GM10266 (cell line): ENCODE measurements around the gene COL1A1.

Source experiments
- DNase-seq: peaks from one replicate; pipeline ENCODE4 v3.0.0; 2012; ENCODE audit errors: extremely low spot score
- TF ChIP-seq, protein P1 (sequence below): IDR thresholded peaks from 2 replicates; pipeline ENCODE4 v1.5.1; 2012; ENCODE audit warnings: mild to moderate bottlenecking, low read depth; ENCODE audit not compliant: control insufficient read depth, insufficient read depth; ENCODE audit errors: missing control alignments

COL1A1 gene

GRCh38 chr17:50146927-50147665 is 54.3 kb downstream of the COL1A1 start:
- peak; percentile 55 for DNase-seq
- TF ChIP-seq, protein P1, sequence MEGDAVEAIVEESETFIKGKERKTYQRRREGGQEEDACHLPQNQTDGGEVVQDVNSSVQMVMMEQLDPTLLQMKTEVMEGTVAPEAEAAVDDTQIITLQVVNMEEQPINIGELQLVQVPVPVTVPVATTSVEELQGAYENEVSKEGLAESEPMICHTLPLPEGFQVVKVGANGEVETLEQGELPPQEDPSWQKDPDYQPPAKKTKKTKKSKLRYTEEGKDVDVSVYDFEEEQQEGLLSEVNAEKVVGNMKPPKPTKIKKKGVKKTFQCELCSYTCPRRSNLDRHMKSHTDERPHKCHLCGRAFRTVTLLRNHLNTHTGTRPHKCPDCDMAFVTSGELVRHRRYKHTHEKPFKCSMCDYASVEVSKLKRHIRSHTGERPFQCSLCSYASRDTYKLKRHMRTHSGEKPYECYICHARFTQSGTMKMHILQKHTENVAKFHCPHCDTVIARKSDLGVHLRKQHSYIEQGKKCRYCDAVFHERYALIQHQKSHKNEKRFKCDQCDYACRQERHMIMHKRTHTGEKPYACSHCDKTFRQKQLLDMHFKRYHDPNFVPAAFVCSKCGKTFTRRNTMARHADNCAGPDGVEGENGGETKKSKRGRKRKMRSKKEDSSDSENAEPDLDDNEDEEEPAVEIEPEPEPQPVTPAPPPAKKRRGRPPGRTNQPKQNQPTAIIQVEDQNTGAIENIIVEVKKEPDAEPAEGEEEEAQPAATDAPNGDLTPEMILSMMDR, result no peak

DNA sequence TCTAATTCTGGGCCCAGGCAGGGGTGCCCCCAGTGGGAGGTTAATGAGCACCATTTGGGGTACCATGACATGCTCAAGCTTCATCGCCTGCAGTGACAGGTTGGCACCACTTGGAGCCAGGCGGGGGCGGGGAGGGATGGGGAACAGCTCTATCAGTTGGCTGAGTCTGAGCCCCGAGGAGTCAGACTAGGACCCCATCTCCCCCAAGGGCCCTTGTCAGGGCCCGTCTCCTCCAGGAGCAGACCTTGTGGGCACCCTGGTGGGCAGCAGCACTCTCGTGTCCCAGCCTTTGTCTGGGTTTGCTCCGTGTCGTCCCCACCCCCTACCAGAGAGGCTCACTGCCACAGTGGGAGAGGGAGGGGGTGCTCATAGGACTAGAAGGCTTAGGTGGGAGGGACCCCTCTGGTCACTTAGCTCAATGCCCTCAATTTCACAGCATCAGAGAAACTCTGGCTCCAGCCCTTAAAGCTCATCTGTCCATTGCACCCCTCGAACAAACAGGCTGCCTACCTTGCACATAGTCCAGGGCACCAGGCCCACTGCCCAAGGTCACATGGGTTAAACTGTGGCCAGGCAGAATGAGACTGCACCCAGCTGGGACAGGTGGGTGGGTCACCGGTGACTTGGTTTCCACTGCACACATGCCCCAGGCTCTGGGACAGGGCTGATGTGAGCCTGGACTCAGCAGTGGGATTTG is 55.1 kb downstream of the COL1A1 start:
- no peak for DNase-seq
- TF ChIP-seq, protein P1, result no peak

- DNase-seq, result no peak
- TF ChIP-seq, protein P1, result no peak
Observed at GRCh38 chr17:50145532-50146229, 55.8 kb downstream of the COL1A1 start.

DNA sequence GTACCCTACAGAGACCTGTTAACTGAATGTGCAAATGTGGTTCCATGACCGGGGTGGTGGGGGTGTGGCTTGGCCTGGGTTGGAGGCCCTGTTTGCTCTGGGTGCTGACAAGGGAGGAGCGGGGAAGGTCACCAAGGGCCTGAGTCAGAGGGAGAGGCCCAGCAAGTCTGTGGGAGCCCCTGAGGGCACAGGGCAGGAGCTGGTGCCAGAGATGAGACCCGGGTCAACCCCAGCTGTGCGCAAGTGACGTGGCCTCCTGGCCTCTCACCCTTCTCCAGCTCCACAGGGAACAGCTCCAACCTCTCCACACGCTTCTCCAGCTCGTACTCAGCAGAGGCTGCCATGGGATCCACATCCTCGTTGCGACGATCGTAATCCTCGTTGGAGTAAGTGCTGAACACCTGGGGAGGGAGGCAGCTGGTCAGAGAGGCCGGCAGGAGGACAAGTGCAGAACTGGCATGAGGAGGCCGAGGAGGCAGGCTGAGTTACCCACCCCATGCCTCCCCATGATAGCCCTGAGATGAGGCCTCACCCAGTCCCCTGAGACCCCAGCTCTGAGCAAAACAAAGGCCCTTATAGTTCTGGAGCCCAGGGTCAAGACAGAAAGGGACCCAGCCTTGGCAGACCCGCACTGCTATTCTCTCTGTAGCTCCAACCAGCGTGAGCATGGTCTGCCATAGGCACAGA is 56.4 kb downstream of the COL1A1 start:
- TF ChIP-seq, protein P1, result no peak
- no peak for DNase-seq

DNA sequence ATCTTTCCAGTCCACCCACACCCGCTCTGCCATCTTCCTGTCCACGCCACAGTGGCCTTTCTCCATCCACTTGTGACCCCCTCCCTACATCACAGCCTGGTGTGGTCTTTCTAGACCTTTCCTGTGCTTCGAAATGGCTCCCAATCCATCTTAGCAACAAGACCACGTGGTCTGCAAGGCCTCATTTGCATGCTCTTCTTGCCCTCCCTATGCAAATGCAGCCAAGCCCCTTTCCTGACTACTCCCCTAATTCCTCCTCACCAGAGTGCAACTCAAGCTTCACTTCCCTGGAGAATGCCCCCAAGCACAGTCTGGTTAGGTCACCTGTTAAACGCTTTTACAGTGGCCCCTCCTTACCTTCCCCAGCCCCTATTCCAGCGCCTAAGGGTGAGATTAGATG is 57.1 kb downstream of the COL1A1 start:
- DNase-seq, result no peak
- TF ChIP-seq, protein P1, result no peak

DNA sequence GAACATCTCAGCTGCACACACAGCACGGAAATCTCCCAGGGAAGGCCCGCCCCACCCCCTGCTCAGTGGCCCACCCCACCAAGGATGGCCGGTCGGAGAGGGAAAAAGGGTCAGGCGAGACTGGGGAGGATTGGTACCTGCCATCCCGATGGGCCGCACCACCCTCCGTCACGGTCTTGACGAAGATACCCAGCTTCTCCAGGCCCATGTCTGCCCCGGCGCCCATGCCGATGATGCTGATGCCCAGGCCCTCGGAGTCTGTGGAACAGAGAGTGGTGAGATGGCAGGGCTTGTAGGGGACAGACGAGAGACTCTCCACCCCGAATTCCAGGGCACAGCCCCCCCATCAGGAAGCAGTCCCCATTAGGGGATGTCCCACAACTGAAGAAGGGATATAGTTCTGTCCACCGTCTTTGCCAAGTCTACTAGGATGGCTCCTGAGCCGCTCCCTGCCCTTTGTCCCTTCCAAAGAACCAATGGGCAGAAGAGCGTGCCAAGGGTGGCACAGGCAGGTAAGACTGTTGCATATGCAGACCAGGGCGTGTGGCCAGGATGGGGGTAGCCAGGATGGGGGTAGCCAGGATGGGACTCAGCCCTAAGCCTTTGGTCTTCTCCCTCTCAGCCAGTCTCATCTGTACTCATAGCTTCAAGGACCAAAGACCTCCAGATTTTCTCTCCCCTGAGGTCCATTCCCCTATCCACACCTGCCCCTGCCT is 57.8 kb downstream of the COL1A1 start:
- DNase-seq, result no peak
- TF ChIP-seq, protein P1, result no peak
